Omental fat pad (tissue), 4 donors: ENCODE results near the gene MPRIP. TPM values are rescaled to one million over a fixed set of nuclear protein-coding genes. Genes with fewer than 3 reads are reported as not detected.

Experiments
- ATAC-seq: fragments of 150-250 bp; one replicate; pipeline ENCODE4 v1.9.1; 2016; ENCODE audit warnings: mild to moderate bottlenecking, moderate library complexity; ENCODE audit not compliant: low FRiP score
- DNase-seq: peaks from one replicate; pipeline ENCODE4 v3.0.0-alpha.2; 2019; ENCODE audit warnings: low spot score
- CTCF ChIP-seq, 3 donors: fragments of 450-650 bp; IDR thresholded peaks; one replicate each; pipeline ENCODE4 v1.5.1; 2016 to 2017; ENCODE audit warnings: antibody characterized with exemption in 3 of 3, mild to moderate bottlenecking in 3 of 3, moderate library complexity in 2 of 3
- total RNA-seq, 4 donors: library from RNA; depleted of rRNA; stranded (reverse); fragments of >200 nt; gene quantifications; one replicate each; pipeline ENCODE4 v1.1.0, GENCODE V29; 2016

Gene MPRIP
- total RNA-seq, 4 donors from 2014 or later: 68.6 to 196 (median 125) TPM

GRCh38 chr17:17032131-17032692 lies 10.0 kb upstream of the MPRIP start:
- no peak for TF ChIP-seq CTCF (IDR thresholded peaks at IDR 0.05)
- DNase-seq (no peak), ATAC-seq (no peak)

- ATAC-seq (no peak), DNase-seq (no peak)
- no peak for TF ChIP-seq CTCF (IDR thresholded peaks at IDR 0.05)
Observed at GRCh38 chr17:17033466-17033865, 8.8 kb upstream of the MPRIP start.

- no peak for DNase-seq
- no peak for ATAC-seq
- TF ChIP-seq CTCF (IDR thresholded peaks at IDR 0.05): no peak
Observed at GRCh38 chr17:17034026-17034425, 8.2 kb upstream of the MPRIP start.

GRCh38 chr17:17034496-17035075 lies 7.7 kb upstream of the MPRIP start:
- DNase-seq (no peak), ATAC-seq (no peak)
- TF ChIP-seq CTCF (IDR thresholded peaks at IDR 0.05): no peak

GRCh38 chr17:17035490-17035889 lies 6.8 kb upstream of the MPRIP start:
- no peak for DNase-seq
- no peak for TF ChIP-seq CTCF (IDR thresholded peaks at IDR 0.05)
- no peak for ATAC-seq

- DNase-seq (no peak), ATAC-seq (no peak)
- no peak for TF ChIP-seq CTCF (IDR thresholded peaks at IDR 0.05)
Observed at GRCh38 chr17:17035920-17036523, 6.2 kb upstream of the MPRIP start.

GRCh38 chr17:17036524-17036998 lies 5.7 kb upstream of the MPRIP start:
- DNase-seq (no peak), ATAC-seq (peak; percentile 52)
- no peak for TF ChIP-seq CTCF (IDR thresholded peaks at IDR 0.05)
